Thoracic aorta (tissue), 2 donors: ENCODE data around the gene HMGCR. TPM values are rescaled to one million over a fixed set of nuclear protein-coding genes. Genes with fewer than 3 reads are reported as not detected.
"Not testable (repeated sequence)": the region's sequence is repeated elsewhere in the genome, so short reads cannot be mapped to it uniquely, and the experiment has no call there.

Experiments used
- ATAC-seq: fragments of 150-250 bp; one replicate; pipeline ENCODE4 v1.8.0; 2017; ENCODE audit warnings: low read depth; ENCODE audit not compliant: insufficient number of reproducible peaks, low FRiP score
- DNase-seq: peaks from one replicate; pipeline ENCODE4 v3.0.0-alpha.2; 2020; ENCODE audit warnings: low spot score
- H3K27ac ChIP-seq, 2 donors: fragments of 200-600 bp; sonication (generic); 1 replicate in 1 of 2; 2 replicates in 1 of 2; pipeline ENCODE4 v1.5.1; 2016; ENCODE audit warnings: mild to moderate bottlenecking in 2 of 2, moderate library complexity in 2 of 2
- H3K27me3 ChIP-seq: fragments of 200-600 bp; sonication (generic); replicated peaks from 2 replicates; pipeline ENCODE4 v1.6.0; 2016; ENCODE audit warnings: mild to moderate bottlenecking; ENCODE audit not compliant: insufficient read depth
- H3K36me3 ChIP-seq: fragments of 200-600 bp; sonication (generic); one replicate; pipeline ENCODE4 v1.5.1; 2016
- H3K4me1 ChIP-seq, 2 donors: fragments of 200-600 bp; sonication (generic); 1 replicate in 1 of 2; 2 replicates in 1 of 2; pipeline versions ENCODE4 v1.5.1 to v1.6.0; 2016; ENCODE audit warnings: low read depth in 2 of 2, mild to moderate bottlenecking in 1 of 2; ENCODE audit not compliant: control insufficient read depth in 1 of 2
- H3K4me3 ChIP-seq: fragments of 200-600 bp; sonication (generic); 2 replicates; pipeline ENCODE4 v1.5.1; 2016; ENCODE audit warnings: mild to moderate bottlenecking
- H3K9me3 ChIP-seq: fragments of 200-600 bp; sonication (generic); 2 replicates; pipeline ENCODE4 v1.5.1; 2016
- CTCF ChIP-seq: fragments of 200-600 bp; sonication (generic); IDR thresholded peaks from one replicate; pipeline ENCODE4 v1.5.1; 2019; ENCODE audit warnings: antibody characterized with exemption
- total RNA-seq, 2 donors: library from RNA; depleted of rRNA; stranded (reverse); fragments of >200 nt; gene quantifications; one replicate each; pipeline versions ENCODE4 v1.1.0 to v1.2.3, GENCODE V29; 2016

Gene HMGCR
- total RNA-seq, 2 donors from 2014 or later, result 13.2 to 29.1 TPM

DNA sequence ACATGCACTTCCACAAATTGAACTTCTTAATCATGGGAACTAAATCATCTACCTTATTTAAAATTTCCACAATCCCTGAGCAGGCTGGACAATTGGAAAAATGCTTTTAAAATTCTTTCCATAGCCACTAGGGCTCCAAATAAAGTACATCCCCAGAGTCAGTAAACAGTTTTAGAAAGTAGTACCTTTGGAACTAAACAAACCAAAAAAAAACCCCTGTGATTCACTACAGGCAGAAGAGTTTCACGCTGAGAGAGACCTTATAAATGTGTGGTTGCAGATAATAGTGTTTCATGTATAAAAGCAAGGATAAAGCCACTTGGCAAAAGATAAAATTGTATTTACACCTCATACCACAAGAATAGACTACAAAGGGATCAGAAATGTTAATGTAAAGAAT lies 11.8 kb upstream of the HMGCR start:
- Histone ChIP-seq H3K9me3 (no peaks in the 10 kb centered on the region), H3K4me3 (no peak overlapping the region), H3K27ac (no peak overlapping the region), H3K27me3 (no peaks in the 10 kb centered on the region), H3K36me3 (no peaks in the 10 kb centered on the region), H3K4me1 (no peaks in the 10 kb centered on the region)
- ATAC-seq (no peak), DNase-seq (no peak)
- no peak for TF ChIP-seq CTCF

DNA sequence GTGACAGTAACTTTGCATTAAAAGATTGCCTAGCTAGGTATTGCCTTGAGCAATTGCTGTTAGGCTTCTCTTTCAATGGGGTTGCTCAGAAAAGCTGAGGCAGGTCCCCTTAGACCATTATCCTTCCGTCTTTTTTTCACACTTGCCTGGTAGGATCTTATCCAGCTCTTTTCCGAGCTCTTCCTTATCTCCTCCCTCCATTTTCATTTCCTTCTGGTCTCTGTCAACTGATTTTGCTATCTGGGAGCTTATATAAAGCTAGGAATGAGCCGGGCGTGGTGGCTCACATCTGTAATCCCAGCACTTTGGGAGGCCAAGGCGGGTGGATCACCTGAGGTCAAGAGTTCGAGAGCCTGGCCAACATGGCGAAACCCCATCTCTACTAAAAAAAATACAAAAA lies 6.6 kb upstream of the HMGCR start:
- Histone ChIP-seq H3K36me3 (no peaks in the 10 kb centered on the region), H3K9me3 (no peaks in the 10 kb centered on the region), H3K4me3 (no peak overlapping the region), H3K27me3 (no peaks in the 10 kb centered on the region), H3K27ac (no peak overlapping the region), H3K4me1 (no peaks in the 10 kb centered on the region)
- no peak for TF ChIP-seq CTCF
- ATAC-seq (no peak), DNase-seq (no peak)

- Histone ChIP-seq H3K36me3 (no peaks in the 10 kb centered on the region), H3K4me3 (no peak overlapping the region), H3K9me3 (no peaks in the 10 kb centered on the region), H3K4me1 (peaks cover 0 to 5% of the 10 kb centered on the region in 2 donors), H3K27me3 (no peaks in the 10 kb centered on the region), H3K27ac (no peak overlapping the region)
- ATAC-seq (no peak), DNase-seq (no peak)
- TF ChIP-seq CTCF, result no peak
Measured at GRCh38 chr5:75331095-75332090, 5.6 kb upstream of the HMGCR start.

- H3K4me3 ChIP-seq, H3K9me3 ChIP-seq, H3K27ac ChIP-seq, H3K36me3 ChIP-seq, H3K27me3 ChIP-seq, ATAC-seq, H3K4me1 ChIP-seq, DNase-seq: not testable (repeated sequence)
Measured at GRCh38 chr5:75333759-75334158, 3.3 kb upstream of the HMGCR start.

DNA sequence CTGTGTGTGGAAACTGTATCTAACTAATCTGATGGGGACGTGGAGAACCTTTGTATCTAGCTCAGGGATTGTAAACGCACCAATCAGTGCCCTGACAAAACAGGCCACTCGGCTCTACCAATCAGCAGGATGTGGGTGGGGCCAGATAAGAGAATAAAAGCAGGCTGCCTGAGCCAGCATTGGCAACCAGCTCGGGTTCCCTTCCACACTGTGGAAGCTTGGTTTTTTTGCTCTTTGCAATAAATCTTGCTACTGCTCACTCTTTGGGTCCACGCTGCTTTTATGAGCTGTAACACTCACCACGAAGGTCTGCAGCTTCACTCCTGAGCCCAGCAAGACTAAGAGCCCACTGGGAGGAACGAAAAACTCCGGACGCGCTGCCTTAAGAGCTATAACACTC lies 2.6 kb upstream of the HMGCR start:
- not testable (repeated sequence) for H3K36me3 ChIP-seq, DNase-seq, H3K27me3 ChIP-seq, H3K27ac ChIP-seq, H3K9me3 ChIP-seq, H3K4me3 ChIP-seq, ATAC-seq
- peaks cover 5 to 10% of the 10 kb centered on the region in 2 donors for H3K4me1 ChIP-seq

- Histone ChIP-seq H3K4me3 (no peak overlapping the region), H3K4me1 (peaks cover 5 to 10% of the 10 kb centered on the region in 2 donors), H3K36me3 (no peaks in the 10 kb centered on the region), H3K27ac (no peak overlapping the region), H3K9me3 (no peaks in the 10 kb centered on the region), H3K27me3 (no peaks in the 10 kb centered on the region)
- TF ChIP-seq CTCF, result no peak
- ATAC-seq (no peak), DNase-seq (no peak)
Measured at GRCh38 chr5:75335486-75335885, 1.5 kb upstream of the HMGCR start.
